ENCODE results near the gene SRGAP1.

SRGAP1 gene

GRCh38 chr12:63900922-63901793 lies 56.7 kb downstream of the SRGAP1 start:
- POLR2A ChIA-PET: no interaction called here
- TF ChIP-seq BCL6B (tag by site-specific recombination; IDR thresholded peaks at IDR 0.05) (no peak), ZNF513 (tag by site-specific recombination; IDR thresholded peaks at IDR 0.05) (no peak), ZSCAN30 (tag by site-specific recombination; IDR thresholded peaks at IDR 0.05) (no peak), ZNF16 (tag by site-specific recombination; IDR thresholded peaks at IDR 0.05; ENCODE audit: low read depth) (no peak), ZNF639 (tag by site-specific recombination; IDR thresholded peaks at IDR 0.05) (no peak), ZNF660 (tag by site-specific recombination; IDR thresholded peaks at IDR 0.05) (no peak), ZBTB20 (tag by site-specific recombination; IDR thresholded peaks at IDR 0.05) (peak; percentile 75), GLIS1 (tag by site-specific recombination; IDR thresholded peaks at IDR 0.05) (no peak), ZNF529 (tag by site-specific recombination; IDR thresholded peaks at IDR 0.05; ENCODE audit: insufficient replicate concordance) (no peak), SALL2 (tag by site-specific recombination; IDR thresholded peaks at IDR 0.05; ENCODE audit: borderline replicate concordance) (no peak), AEBP2 (tag by site-specific recombination; IDR thresholded peaks at IDR 0.05; ENCODE audit: borderline replicate concordance) (no peak), GLIS2 (tag by site-specific recombination; IDR thresholded peaks at IDR 0.05) (no peak), PRDM10 (tag by site-specific recombination; IDR thresholded peaks at IDR 0.05) (peak; percentile 96)
- peaks cover 5% of the 10 kb centered on the region; the same call in 1 of the 2 replicates for H3K4me1 ChIP-seq (ENCODE audit: control insufficient read depth, insufficient read depth, low read length)
- no peaks in the 10 kb centered on the region for H3K36me3 ChIP-seq (ENCODE audit: control insufficient read depth in 2 of 2, insufficient read depth in 1 of 2, low read length in 2 of 2)
- CTCF ChIA-PET: interaction anchor here (0.6 to 1.2 kb wide), 3 partner anchors 32 to 283 kb away, joined by 3 read pairs; partner anchors contain the start of gene SRGAP1
- H3K4me3 ChIP-seq (ENCODE audit: low read depth, low read length): no peak overlapping the region
- no peak overlapping the region for H3K27ac ChIP-seq (ENCODE audit: extremely low read depth, low read depth, low read length)
- H3K9me3 ChIP-seq (ENCODE audit: control insufficient read depth, insufficient read depth, low read depth, low read length): no peaks in the 10 kb centered on the region

GRCh38 chr12:63904653-63905052 lies 60.2 kb downstream of the SRGAP1 start:
- TF ChIP-seq PRDM10 (tag by site-specific recombination; IDR thresholded peaks at IDR 0.05): peak; percentile 17; the same call in 1 of the 2 replicates
- TF ChIP-seq ZNF830 (tag by site-specific recombination; IDR thresholded peaks at IDR 0.05; ENCODE audit: low read depth): no peak
- no peak for TF ChIP-seq ZNF777 (tag by site-specific recombination; IDR thresholded peaks at IDR 0.05; ENCODE audit: borderline replicate concordance)
- Histone ChIP-seq H3K27ac (ENCODE audit: extremely low read depth, low read depth, low read length) (no peak overlapping the region), H3K4me1 (ENCODE audit: control insufficient read depth, insufficient read depth, low read length) (peaks cover 5% of the 10 kb centered on the region; the same call in 1 of the 2 replicates), H3K36me3 (ENCODE audit: control insufficient read depth in 2 of 2, insufficient read depth in 1 of 2, low read length in 2 of 2) (no peaks in the 10 kb centered on the region), H3K9me3 (ENCODE audit: control insufficient read depth, insufficient read depth, low read depth, low read length) (no peaks in the 10 kb centered on the region), H3K4me3 (ENCODE audit: low read depth, low read length) (no peak overlapping the region)
- ChIA-PET POLR2A (no interaction called here), CTCF (interaction anchor here (0.7 kb wide), 1 partner anchor 155 kb away, joined by 3 read pairs; no protein-coding TSS in a partner anchor)
